K562 (cell line): ENCODE measurements around the gene MAGEL2. TPM values are rescaled to one million over a fixed set of nuclear protein-coding genes. Genes with fewer than 3 reads are reported as not detected.

Source experiments
- CCAR2 ChIP-seq: fragments of 200-400 bp; formaldehyde crosslinking; IDR thresholded peaks from 2 replicates; pipeline ENCODE4 v1.6.1; 2017; ENCODE audit warnings: mild to moderate bottlenecking, low read depth, low read length
- CREM ChIP-seq: IDR thresholded peaks from 2 replicates; pipeline ENCODE4 v1.6.1; 2014; ENCODE audit warnings: antibody characterized with exemption, low read depth
- DEAF1 ChIP-seq: fragments of 450-650 bp; formaldehyde crosslinking; IDR thresholded peaks from 2 replicates; pipeline ENCODE4 v1.4.0; 2020; ENCODE audit warnings: mild to moderate bottlenecking, moderate library complexity
- MITF ChIP-seq: IDR thresholded peaks from 2 replicates; pipeline ENCODE4 v1.6.1; 2014; ENCODE audit warnings: antibody characterized with exemption
- NFATC3 ChIP-seq: fragments of 450-650 bp; IDR thresholded peaks from 2 replicates; pipeline ENCODE4 v1.6.1; 2017; ENCODE audit warnings: mild to moderate bottlenecking
- NFYB ChIP-seq: IDR thresholded peaks from 2 replicates; pipeline ENCODE4 v1.6.1; 2011; ENCODE audit warnings: mild to moderate bottlenecking, moderate library complexity; ENCODE audit not compliant: insufficient read length; ENCODE audit errors: extremely low read depth
- NR4A1 ChIP-seq, 2 experiments: fragments of 250-450 bp in 1 of 2; fragments of 450-650 bp in 1 of 2; sonication (Bioruptor Pico) in 1 of 2; IDR thresholded peaks; 2 replicates each; pipeline versions ENCODE4 v1.4.0 to v1.6.1; 2016 to 2020; ENCODE audit warnings: mild to moderate bottlenecking in 2 of 2, missing compliant biosample characterization in 1 of 2, missing genetic modification characterization in 1 of 2, moderate library complexity in 1 of 2
- RAD21 ChIP-seq, 2 experiments: fragments of 250-450 bp in 1 of 2; fragments of 450-650 bp in 1 of 2; sonication (Bioruptor Pico) in 1 of 2; formaldehyde crosslinking in 1 of 2; IDR thresholded peaks in 1 of 2; conservative IDR thresholded peaks in 1 of 2; 2 replicates each; pipeline versions ENCODE4 v1.4.0 to v1.8.0; 2020 to 2022; ENCODE audit warnings: mild to moderate bottlenecking in 2 of 2, moderate library complexity in 1 of 2
- RB1 ChIP-seq: fragments of 450-650 bp; IDR thresholded peaks from 2 replicates; pipeline ENCODE4 v1.6.1; 2017; ENCODE audit warnings: low read depth, mild to moderate bottlenecking
- REST ChIP-seq, 2 experiments: fragments of 450-650 bp; formaldehyde crosslinking in 1 of 2; IDR thresholded peaks; 2 replicates each; pipeline versions ENCODE4 v1.4.0 to v1.6.1; 2014 to 2020; ENCODE audit warnings: mild to moderate bottlenecking in 2 of 2, borderline replicate concordance in 1 of 2, low read depth in 1 of 2
- SMC3 ChIP-seq: conservative IDR thresholded peaks from 2 replicates; pipeline ENCODE4 v1.6.1; 2011; ENCODE audit warnings: low read depth, low read length, improper control_type of control experiment; ENCODE audit not compliant: insufficient read depth
- SNIP1 ChIP-seq: fragments of 450-650 bp; IDR thresholded peaks from 2 replicates; pipeline ENCODE4 v1.7.1; 2017; ENCODE audit warnings: low read depth, mild to moderate bottlenecking
- STAG1 ChIP-seq: sonication (generic); formaldehyde crosslinking; IDR thresholded peaks from 2 replicates; pipeline ENCODE4 v1.5.0; 2020; ENCODE audit warnings: missing genetic modification reagents, borderline replicate concordance
- U2AF1 ChIP-seq: fragments of 200-400 bp; formaldehyde crosslinking; optimal IDR thresholded peaks from 2 replicates; pipeline ENCODE3; 2017; ENCODE audit warnings: mild to moderate bottlenecking, low read depth, low read length, moderate library complexity
- WHSC1 ChIP-seq: IDR thresholded peaks from one replicate; pipeline ENCODE4 v1.6.1; 2012; ENCODE audit warnings: low read length, control low read depth, inconsistent platforms
- ZNF212 ChIP-seq: fragments of 450-650 bp; formaldehyde crosslinking; IDR thresholded peaks from 2 replicates; pipeline ENCODE4 v1.4.0; 2020; ENCODE audit warnings: mild to moderate bottlenecking
- ZNF780A ChIP-seq: fragments of 250-450 bp; sonication (Bioruptor Pico); IDR thresholded peaks from 2 replicates; pipeline ENCODE4 v1.5.0; 2021; ENCODE audit warnings: mild to moderate bottlenecking
- polyA plus RNA-seq, 8 experiments: library from polyadenylated mRNA; depleted of rRNA in 4 of 8; stranded (reverse) in 5 of 8; unstranded in 3 of 8; fragments of >200 nt; fragmentation: Nextera tagmentation in 2 of 8; fragmentation: Illumina TruSeq in 1 of 8; extraction: Ambion mirVana in 2 of 8; extraction: Trizol in 1 of 8; gene quantifications; 2 replicates each; pipeline versions ENCODE4 v1.2.1 to v1.2.3, GENCODE V29; 2011 to 2014; ENCODE audit warnings: inconsistent platforms in 1 of 8, missing spikeins in 1 of 8
- total RNA-seq, 7 experiments: library from RNA; depleted of rRNA in 6 of 7; stranded (reverse); fragments of >200 nt in 6 of 7; fragmentation: Illumina TruSeq in 2 of 7; extraction: Trizol in 2 of 7; gene quantifications; 2 replicates each; pipeline versions ENCODE4 v1.2.1 to v1.2.3, GENCODE V29; 2011 to 2021; ENCODE audit warnings: low replicate concordance in 1 of 7

MAGEL2 gene
- total and polyA plus RNA-seq, 9 of the 15 experiments (the other 6 are each of a cell fraction or from before 2014, with no cell fraction given): not detected

GRCh38 chr15:23642413-23643044 is 5.1 kb downstream of the MAGEL2 start (continued):
- TF ChIP-seq REST (IDR thresholded peaks at IDR 0.05; ENCODE audit: borderline replicate concordance): peak; percentile 57; the same call in 1 of the 2 replicates
- TF ChIP-seq REST (CRISPR knock-in tag; IDR thresholded peaks at IDR 0.05; ENCODE audit: low read depth): no peak
- no peak for TF ChIP-seq CCAR2
- TF ChIP-seq NFYB: no peak
- TF ChIP-seq U2AF1: no peak
- peak; percentile 73 to 91 for TF ChIP-seq RAD21 (CRISPR knock-in tag; conservative IDR thresholded peaks at IDR 0.05 in 1 of 2, IDR thresholded peaks at IDR 0.05 in 1 of 2)
- peak; percentile 35; the same call in 1 of the 2 replicates for TF ChIP-seq RB1
- TF ChIP-seq CREM: 0 out of 2 replicates have a peak, but pooled peaks have one; percentile 9
- TF ChIP-seq MITF: no peak
- TF ChIP-seq DEAF1 (CRISPR knock-in tag): peak; percentile 25; the same call in 1 of the 2 replicates
- peak; percentile 84 for TF ChIP-seq SMC3
- TF ChIP-seq NR4A1 (CRISPR knock-in tag; IDR thresholded peaks at IDR 0.05): no peak
- no peak for TF ChIP-seq NR4A1 (tag; IDR thresholded peaks at IDR 0.05)
- TF ChIP-seq NFATC3: no peak
- TF ChIP-seq SNIP1: no peak
- TF ChIP-seq ZNF780A: no peak
- TF ChIP-seq STAG1 (CRISPR knock-in tag): peak; percentile 83; the same call in 1 of the 2 replicates
- TF ChIP-seq WHSC1: no peak
- no peak for TF ChIP-seq ZNF212 (CRISPR knock-in tag)
- TF ChIP-seq, all 486 proteins: peak for 9
